HG02571 (cell line): ENCODE data around the gene TTC12.

ENCODE experiments used
- ATAC-seq: cut with Tn5 transposase; IDR thresholded peaks from one replicate; pipeline ENCODE4 v1.9.1; 2021; ENCODE audit warnings: mild to moderate bottlenecking, moderate library complexity; ENCODE audit not compliant: unreplicated experiment

Gene TTC12

DNA sequence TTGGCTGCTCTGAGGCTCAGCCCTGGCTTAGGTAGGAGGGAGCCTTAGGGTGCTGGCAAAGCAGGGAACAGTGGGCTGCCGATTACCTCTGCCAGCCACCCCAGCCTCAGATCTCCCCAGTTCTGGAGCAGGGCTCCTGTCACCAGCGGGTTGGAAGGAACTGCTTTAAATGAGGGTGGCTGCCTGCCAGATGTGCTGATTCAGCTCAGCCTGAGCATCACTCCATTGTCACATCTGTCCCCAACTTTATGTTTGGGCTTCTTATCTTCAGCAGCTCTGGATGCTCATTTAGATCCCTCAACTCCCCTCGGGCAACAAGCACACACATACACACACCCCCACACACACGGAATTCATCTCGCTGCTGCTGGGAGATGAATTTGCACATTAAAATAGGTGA lies 56.3 kb downstream of the TTC12 start:
- ATAC-seq = no peak

DNA sequence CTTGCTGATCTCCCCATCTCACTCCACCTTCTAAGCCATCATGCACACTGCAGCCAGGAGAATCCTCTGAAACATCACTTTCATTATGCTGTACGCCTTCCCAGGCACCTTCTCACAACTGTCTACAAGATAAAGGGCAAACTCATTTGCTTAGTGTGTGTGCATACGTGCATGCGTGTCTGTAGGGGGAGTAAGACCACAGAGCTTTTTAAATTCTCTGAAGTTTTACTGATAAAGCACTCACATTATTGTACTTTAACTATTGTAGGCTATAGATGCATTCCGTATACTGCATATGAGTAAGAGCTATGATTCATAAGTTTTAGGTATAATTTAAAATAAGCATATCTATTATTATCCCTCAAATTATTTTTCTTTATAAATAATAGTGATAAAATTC lies 57.9 kb downstream of the TTC12 start:
- no peak for ATAC-seq

DNA sequence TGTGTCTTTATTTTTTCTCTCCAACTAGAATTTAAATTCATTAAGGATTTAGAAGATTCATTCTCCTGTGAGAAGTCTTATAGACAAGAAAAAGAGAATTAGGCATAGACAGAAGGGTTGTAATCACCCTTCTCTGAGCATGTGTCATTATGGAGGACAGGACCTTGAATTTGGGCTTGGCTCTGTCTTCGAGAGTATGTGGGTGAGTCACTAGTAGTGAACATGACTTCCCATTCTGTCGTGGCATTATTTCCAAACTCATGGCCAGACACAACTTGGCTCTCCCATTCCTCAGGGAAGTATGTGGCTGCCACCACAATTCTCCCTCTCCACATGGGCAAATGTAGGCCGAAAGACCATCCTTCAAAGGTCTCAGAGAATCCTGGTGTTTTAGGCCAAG lies 58.9 kb downstream of the TTC12 start:
- no peak for ATAC-seq

DNA sequence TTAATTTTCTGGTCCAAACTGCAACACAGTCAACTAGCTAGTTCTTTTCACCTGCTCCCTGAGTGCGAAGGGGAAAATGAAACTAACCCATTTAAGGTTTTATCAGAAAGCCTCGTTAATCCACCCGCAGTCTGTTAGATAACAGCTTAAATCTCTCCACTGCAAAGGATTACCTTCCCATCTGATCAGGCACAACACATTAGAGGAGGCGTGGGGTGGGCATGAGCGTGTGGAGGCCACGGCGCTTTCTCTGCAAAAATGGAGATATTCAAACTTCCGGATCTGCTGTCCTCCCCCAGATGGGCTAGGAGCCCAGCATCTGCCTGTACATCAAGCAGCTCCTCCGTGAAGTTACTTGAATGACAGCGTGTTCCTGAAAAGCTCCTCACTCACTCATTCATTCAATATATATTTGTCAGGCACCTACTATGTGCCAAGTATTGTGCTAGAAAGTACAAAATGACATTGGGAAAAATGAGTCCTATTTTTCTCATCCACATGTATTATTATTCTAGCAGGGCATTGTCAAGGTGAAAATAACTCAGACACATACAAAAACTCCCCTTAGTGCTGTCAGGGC lies 59.7 kb downstream of the TTC12 start:
- no peak for ATAC-seq

DNA sequence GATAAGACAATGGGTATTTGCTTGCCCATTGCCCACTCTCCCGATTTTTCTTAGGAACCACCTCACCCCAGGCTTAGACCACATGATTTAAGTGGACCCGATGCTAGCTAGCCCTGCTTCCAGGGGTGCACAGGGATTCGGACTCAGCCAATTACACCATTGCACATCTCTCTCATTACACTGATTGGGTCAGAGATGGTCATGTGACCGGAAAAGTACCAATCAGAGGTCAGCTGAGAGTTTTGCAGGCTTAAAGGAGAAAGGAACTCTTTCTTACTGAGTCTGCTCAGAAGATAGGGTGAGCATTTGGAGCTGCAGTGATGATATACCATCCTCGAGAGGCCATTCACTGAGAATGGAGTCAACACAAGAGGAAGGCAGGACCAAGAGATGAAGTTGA lies 61.0 kb downstream of the TTC12 start:
- no peak for ATAC-seq

DNA sequence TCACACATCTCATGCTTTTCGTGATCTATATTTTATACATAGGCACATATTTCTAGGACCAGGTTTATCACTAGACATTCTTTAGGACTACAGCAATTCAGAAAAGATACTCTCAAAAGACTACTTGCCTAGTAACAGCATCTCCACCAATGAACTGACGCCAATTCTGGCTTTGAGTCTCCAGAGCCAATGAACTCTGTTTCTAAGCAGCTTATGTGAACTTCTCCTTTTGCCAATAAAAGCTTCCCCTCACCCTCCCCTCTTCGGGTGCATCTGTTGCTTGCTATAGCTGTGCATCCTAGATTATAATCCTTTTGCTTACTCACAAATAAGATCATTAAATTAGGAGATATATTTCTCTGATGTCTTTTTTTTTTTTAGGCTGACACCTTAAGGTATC lies 61.8 kb downstream of the TTC12 start:
- ATAC-seq = no peak

DNA sequence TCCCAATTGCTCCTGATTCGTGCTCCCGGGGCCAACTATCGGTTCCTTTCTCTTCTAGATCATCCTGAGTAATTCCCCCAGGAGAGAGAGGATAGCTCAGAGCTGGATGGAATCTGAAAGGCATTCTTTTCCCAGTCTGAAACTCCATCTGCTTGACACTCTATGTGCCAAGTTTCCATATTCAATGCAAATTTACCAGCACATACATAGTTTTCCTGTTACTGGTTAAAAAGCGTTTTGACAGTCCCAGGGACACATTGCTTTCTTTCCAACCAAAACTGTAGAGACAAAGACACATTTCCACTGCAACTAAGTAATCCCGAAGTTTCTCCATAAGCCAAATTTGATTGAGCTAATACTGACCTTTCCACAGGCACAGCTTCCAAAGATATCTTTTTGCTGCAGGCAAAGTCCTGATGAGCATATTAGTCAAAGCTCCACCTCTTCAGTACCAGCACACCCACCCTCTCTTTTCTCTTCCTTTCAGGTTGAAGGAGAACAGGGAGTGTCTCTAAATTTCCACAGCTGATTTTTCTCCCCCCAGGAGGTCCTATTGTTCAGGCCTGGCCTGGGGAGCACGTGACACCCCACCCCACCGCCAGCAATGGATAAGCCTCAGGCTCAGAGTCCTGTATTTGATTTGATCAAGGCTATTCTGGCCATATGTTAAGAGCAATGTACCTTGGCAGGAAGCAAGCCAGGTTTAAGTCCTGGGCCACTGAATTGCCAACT lies 63.5 kb downstream of the TTC12 start:
- no peak for ATAC-seq

DNA sequence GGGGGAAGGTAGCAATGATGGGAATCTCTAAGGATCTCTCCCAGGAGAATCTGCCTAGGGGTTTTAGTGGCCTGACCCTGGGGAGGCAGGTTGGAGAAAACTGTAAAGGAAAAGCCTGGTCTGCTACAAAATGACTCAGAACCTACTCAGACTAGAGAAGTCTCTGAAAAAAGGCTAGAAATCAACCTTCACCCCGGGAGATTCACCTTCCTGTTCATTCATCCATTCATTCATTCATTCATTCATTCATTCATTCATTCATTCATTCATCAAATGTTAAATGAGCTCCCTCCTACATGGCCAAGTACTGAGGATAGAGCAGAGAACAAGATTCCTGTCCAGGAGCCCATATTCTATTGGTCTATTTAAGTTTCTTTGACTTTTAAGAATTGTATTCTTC lies 64.3 kb downstream of the TTC12 start:
- no peak for ATAC-seq

DNA sequence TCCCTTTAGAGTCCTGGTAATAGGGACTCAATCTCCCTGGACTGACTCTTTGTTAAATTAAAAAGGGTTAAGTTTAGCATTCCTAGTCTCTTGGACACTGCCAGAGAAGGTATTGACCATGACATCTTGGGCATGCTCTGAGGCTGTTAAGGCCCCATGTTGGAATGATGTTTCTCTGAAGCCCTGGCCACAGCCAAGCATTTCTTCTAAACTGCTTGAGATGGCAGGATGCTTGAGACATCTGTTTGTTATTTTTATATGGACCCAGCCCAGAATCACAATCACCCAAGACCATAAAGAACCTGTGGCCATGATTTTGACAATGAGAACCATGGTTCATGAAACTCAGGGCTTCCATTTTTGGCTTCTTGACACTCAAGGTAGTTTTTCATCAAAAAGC lies 67.7 kb downstream of the TTC12 start:
- no peak for ATAC-seq

DNA sequence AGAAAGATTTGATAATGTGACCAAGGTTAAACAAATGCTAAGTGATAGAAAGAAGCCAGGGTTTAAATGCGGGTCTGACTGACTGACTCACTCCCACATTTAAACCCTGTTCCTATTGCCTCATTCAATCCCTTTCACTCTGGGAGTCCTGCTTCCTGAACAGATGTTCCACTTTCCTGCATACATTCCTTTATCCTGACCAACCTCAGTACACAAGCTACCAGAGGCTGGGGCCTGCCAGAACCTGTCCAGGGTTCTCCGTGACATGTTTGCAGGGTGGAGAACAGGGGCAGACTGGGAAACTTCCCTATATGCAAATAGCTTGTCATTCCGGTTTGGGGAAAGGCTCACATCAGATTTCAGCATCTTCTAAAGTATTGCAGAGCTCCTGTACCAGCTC lies 70.2 kb downstream of the TTC12 start:
- no peak for ATAC-seq

DNA sequence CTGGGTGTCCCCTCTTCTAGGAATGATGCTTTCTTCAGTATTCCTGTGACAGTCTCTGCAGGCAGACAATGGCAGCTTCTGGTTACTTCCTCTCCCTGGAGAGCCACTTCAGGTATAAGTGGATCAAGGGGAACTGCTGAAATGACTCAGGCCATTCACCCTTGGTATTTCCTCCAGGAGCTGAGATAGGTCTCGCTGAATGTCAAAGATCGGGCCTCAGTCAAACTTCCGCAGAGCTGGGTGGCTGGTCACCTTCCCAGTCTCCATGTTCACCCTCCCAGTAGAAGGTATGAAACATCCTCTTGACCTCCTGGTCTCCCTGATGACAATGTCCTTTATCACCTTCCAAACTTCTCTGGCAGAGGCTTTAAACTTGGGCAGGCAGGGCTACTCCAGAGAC lies 71.4 kb downstream of the TTC12 start:
- no peak for ATAC-seq

DNA sequence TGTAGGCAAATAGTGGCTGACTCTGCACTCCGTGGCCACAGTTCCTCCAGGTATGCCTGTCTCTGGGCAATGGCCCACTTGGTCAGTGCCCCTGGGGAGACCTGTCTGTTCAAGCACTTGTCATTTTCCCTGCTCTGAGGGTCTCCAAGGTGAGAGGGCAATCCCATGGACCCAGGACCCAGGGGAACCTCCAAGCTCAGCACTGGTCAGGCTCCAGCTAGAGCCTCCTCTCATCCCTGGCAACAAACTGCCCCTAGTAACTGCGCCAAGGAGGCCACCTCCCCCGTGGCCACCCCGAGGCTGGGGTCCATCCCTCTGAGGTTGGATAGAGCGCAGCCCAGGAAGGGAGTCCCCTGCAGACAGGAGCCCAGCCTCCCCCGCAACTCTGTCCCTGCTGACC lies 72.5 kb downstream of the TTC12 start:
- no peak for ATAC-seq

DNA sequence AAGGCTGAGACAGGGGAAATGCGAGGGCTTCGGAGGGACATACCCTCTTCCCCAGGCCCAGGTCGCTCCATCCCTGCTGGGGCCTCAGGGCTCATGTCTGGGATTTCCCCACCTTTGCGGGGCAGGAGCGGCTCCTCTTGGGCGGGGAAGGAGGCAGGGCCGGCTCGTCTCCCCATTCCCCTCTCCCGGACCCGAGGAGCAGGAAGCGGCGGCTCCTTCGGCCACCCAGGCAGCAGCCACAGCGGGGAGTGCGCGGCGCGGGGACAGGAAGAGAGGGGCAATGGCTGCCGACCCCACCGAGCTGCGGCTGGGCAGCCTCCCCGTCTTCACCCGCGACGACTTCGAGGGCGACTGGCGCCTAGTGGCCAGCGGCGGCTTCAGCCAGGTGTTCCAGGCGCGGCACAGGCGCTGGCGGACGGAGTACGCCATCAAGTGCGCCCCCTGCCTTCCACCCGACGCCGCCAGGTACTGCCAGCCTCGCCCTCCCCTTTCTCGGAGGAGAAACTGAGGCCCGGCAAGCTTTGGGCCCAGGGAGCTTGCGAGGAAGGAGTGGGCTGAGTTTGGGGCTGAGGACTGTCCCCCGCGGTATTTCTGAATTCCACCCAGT lies 73.3 kb downstream of the TTC12 start, which contains the start of gene ANKK1:
Gene ANKK1, plus strand, starts transcription at position 175 of the 607 bp plus-strand sequence. Its CDS starts 106 bp downstream, at position 281.
- ATAC-seq = no peak

DNA sequence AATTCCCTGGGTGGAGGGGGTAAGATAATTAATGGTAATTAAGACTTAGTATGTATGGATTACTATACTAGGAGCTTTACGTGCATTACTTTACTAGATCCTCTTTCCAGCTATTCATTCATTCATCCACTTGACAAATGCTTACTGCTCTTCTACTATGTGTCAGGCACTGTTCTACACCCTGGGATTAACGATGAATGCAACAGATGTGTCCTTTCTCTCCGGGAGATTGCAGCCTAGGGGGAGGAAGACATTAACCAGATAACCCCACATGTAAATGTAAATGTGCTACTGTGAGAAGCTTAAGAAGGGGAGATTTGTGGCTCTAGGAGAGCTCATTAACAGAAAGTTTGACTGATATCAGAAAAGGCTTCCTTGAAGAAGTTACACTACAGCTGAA lies 74.9 kb downstream of the TTC12 start:
- ATAC-seq = no peak

DNA sequence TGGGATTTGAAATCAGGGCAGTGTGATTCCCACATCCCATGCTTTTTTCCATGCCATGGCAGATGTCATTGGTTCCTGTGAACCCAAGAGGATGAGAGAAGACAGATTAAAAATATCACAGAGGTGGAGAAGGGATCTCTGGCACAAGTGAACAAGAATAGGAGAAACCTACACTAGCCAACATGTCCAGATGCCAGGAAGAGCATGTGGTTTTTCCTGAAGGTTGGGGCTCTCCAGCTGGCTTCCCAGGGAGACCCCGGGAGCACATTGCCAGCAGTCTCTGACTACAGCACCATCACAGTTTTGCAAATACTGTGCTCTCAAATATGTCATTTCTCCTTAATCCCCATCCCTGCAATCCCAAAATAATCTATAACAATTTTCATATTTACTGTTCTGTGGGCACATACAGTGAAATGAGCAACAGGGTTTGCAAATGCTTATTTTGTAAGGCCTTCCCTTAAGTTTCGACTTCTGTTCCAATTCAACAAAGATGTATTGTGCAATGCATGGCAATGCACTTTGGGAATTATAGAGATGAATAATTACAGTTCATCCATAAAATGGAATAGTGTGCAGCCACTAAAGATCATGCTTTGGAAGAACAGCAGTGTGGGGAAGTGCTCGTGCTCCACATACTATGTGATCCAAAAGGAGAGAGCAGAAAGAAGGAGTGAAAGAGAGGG lies 78.0 kb downstream of the TTC12 start:
- no peak for ATAC-seq

DNA sequence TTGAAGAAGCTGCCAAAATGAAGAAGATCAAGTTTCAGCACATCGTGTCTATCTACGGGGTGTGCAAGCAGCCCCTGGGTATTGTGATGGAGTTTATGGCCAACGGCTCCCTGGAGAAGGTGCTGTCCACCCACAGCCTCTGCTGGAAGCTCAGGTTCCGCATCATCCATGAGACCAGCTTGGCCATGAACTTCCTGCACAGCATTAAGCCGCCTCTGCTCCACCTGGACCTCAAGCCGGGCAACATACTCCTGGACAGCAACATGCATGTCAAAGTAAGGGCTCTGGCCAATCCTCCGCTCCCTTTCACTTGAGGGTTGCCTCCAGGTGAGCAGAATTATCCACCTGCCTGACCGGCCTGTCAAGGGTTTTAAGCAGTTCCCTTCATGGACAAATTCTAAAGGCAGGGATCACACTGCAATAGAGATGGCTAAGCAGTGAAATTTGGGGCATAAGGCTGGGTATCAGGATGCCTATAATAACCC lies 79.2 kb downstream of the TTC12 start:
- ATAC-seq = no peak

DNA sequence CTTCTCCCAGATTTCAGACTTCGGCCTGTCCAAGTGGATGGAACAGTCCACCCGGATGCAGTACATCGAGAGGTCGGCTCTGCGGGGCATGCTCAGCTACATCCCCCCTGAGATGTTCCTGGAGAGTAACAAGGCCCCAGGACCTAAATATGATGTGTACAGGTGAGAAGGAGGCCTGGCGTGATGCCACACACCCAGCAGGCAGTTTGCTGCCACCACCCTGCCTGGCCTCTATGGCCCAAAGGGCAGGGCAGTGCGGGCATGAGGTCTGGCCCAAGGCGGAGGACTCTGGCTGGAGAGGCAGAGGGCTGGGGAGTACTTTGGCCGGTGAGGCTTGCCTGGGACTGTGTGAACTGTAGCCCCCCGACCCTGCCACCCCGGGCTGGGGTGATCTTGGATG lies 80.5 kb downstream of the TTC12 start:
- no peak for ATAC-seq

DNA sequence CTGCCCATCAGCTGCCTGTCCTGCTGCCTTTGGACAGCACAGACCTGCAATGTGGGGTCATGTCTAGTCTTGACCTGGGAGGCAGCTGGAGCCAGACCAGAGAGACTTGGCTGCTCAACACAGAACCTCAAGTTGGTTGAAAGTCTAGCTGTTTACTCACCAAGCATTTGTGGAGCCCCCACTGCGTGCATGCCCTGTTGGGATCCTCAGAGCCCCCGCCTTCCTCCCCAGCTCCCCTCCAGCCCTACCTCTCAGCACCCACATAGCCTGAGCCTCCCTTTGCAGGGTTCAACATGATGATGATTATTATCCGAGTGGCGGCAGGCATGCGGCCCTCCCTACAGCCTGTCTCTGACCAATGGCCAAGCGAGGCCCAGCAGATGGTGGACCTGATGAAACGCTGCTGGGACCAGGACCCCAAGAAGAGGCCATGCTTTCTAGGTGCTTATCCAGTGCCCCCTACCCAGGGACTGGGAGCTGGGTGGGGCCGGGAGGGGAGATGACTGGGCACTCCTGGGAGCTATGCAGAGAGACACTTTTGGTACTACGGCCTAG lies 81.5 kb downstream of the TTC12 start:
- ATAC-seq = no peak

DNA sequence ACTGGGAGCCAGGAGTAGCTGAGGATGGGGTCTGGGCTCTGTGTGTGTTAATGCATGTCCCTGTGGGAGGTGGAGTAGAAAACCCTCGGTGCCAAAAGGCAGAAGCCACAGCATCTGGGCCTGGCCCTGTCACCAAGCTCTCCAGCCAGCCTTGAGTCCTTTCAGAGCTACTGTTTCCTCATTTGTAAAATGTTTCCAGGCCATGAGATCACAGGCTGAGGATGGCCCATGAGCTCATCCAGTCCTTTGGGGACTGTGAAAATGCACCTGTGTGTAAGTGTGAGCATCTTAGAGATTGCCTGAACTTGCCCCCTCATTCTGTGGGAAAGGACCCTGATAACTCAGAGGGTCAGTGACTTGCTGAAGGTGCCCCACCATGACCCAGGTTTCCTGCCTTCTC lies 82.3 kb downstream of the TTC12 start:
- no peak for ATAC-seq

DNA sequence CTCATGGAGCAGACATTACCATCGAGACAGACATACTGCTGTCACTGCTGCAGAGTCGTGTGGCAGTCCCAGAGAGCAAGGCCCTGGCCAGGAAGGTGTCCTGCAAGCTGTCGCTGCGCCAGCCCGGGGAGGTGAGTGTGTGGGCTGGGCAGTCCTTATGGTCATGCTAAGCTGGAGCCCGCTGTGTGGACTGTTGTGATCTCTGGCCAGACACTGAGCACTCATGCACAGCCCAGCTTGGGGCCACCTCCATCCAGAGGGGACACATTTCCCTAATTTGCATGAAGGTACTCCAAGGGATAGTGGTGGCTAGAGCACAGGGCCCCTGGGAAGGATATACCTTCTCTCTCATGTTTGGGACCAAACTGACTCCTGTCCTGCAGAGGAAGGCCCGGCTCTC lies 82.8 kb downstream of the TTC12 start:
- no peak for ATAC-seq

DNA sequence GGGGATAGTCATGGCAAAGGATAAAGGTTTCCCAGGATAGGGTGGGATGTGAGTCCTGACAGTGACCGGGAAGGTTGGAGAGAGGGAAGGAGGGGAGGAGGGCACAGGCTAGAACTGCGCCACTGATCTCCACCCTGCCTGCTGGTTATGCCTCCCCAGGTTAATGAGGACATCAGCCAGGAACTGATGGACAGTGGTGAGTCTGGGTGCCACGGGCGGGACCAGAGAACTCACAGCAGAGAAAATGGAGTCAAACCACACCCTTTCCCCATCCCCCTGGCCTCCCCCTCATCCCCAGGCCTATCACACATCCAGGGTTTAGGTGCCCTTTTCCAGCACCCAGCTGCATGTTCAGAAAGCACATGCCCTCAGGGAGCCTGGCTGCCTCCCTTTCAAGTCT lies 83.4 kb downstream of the TTC12 start:
- no peak for ATAC-seq
